ENCODE measurements around the gene CHN1.

GRCh38 chr2:174836995-174837390, 168.2 kb downstream of the CHN1 start:
- TF ChIP-seq EZH2 (IDR thresholded peaks at IDR 0.05; ENCODE audit: borderline replicate concordance, low read length) (no peak), CTCF (conservative IDR thresholded peaks at IDR 0.05 in 1 of 2, IDR thresholded peaks at IDR 0.05 in 1 of 2; ENCODE audit: extremely low read depth in 1 of 2, insufficient read depth in 1 of 2, low read depth in 1 of 2, low read length in 2 of 2) (no peak)

All from mammary epithelial cell (primary cell).